ENCODE results near the gene PCDH9.

DNA sequence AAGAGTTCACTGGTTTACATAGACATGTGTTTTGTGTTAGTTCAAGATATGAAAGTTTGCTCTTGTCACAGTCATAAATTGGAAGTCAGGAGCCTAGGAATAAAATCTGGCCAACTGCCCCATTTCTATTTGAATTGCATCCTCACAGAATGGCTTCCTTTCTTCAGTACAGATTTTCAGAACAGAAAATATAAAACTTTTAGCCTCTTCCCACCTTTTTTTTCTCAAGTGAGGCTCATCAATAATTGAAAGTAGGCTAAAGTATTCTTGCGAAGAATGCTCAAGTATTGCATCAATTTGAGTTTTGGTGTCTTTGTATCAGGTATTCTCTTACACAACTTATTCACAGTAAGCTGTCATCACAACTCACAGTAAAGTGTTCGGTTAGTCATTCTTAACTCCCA lies 802.7 kb downstream of the PCDH9 start:
- no peak; the same call in 1 of the 2 replicates for TF ChIP-seq POLR2AphosphoS5 (IDR thresholded peaks at IDR 0.05; ENCODE audit: borderline replicate concordance, low read depth, low read length)
- TF ChIP-seq EZH2 (IDR thresholded peaks at IDR 0.05): no peak
- no peak for TF ChIP-seq FOXP2 (optimal IDR thresholded peaks at IDR 0.05; ENCODE audit: control extremely low read depth, extremely low read length, insufficient read depth)
